ENCODE results near the gene TSHZ2.

Gene TSHZ2

GRCh38 chr20:53303413-53303760, 331.2 kb downstream of the TSHZ2 start:
- TF ChIP-seq CTCF (IDR thresholded peaks at IDR 0.05; ENCODE audit: low read depth, low read length) = no peak
- DNase-seq (ENCODE audit: extremely low read depth, low read depth) = no peak

- TF ChIP-seq CTCF (IDR thresholded peaks at IDR 0.05; ENCODE audit: low read depth, low read length) = no peak
- DNase-seq (ENCODE audit: extremely low read depth, low read depth) = no peak
Measured at GRCh38 chr20:53304146-53304545, 332.0 kb downstream of the TSHZ2 start.

GRCh38 chr20:53306192-53306805, 334.1 kb downstream of the TSHZ2 start:
- DNase-seq (ENCODE audit: extremely low read depth, low read depth) = no peak
- no peak for TF ChIP-seq CTCF (IDR thresholded peaks at IDR 0.05; ENCODE audit: low read depth, low read length)

GRCh38 chr20:53307964-53308597, 335.9 kb downstream of the TSHZ2 start:
- TF ChIP-seq CTCF (IDR thresholded peaks at IDR 0.05; ENCODE audit: low read depth, low read length) = no peak

GRCh38 chr20:53309515-53309914, 337.4 kb downstream of the TSHZ2 start:
- no peak for DNase-seq (ENCODE audit: extremely low read depth, low read depth)
- TF ChIP-seq CTCF (IDR thresholded peaks at IDR 0.05; ENCODE audit: low read depth, low read length) = no peak

More at GRCh38 chr20:53307964-53308597, 335.9 kb downstream of the TSHZ2 start:
- DNase-seq (ENCODE audit: extremely low read depth, low read depth) = no peak

GRCh38 chr20:53312957-53313356, 340.8 kb downstream of the TSHZ2 start:
- no peak for TF ChIP-seq CTCF (IDR thresholded peaks at IDR 0.05; ENCODE audit: low read depth, low read length)
- DNase-seq (ENCODE audit: extremely low read depth, low read depth) = no peak

GRCh38 chr20:53316206-53316937, 344.2 kb downstream of the TSHZ2 start:
- no peak for TF ChIP-seq CTCF (IDR thresholded peaks at IDR 0.05; ENCODE audit: low read depth, low read length)
- no peak for DNase-seq (ENCODE audit: extremely low read depth, low read depth)
